Activated B cell treated with CpG ODN at 0.5 μM for 24 hours (primary cell): ENCODE data around the gene SS18L1. TPM values are rescaled to one million over a fixed set of nuclear protein-coding genes. Genes with fewer than 3 reads are reported as not detected.

Experiments
- ATAC-seq: fragments of 200-7000 bp; cut with Tn5 transposase; one replicate; pipeline ENCODE4 v1.10.0; 2021; ENCODE audit warnings: low read depth, mild to moderate bottlenecking, moderate library complexity
- CTCF ChIA-PET: fragments of 350-600 bp; sonication (Branson Sonifier 250); formaldehyde crosslinking; loops from one replicate; lab custom pipeline; 2021; ENCODE audit warnings: antibody characterized with exemption; lab: Charles Lee
- POLR2A ChIA-PET: fragments of 350-600 bp; sonication (Branson Sonifier 250); formaldehyde crosslinking; loops from one replicate; lab custom pipeline; 2021; ENCODE audit warnings: antibody characterized with exemption; lab: Charles Lee
- DNase-seq: peaks from one replicate; pipeline ENCODE4 v3.0.0; 2022
- H3K27ac Mint-ChIP-seq: one replicate; pipeline ENCODE4 v1.8.0; 2020; ENCODE audit warnings: mixed read lengths
- H3K27me3 Mint-ChIP-seq: one replicate; pipeline ENCODE4 v1.8.0; 2021; ENCODE audit warnings: mixed read lengths
- H3K36me3 Mint-ChIP-seq: one replicate; pipeline ENCODE4 v1.8.0; 2021; ENCODE audit warnings: low read depth, mixed read lengths
- H3K4me1 Mint-ChIP-seq: one replicate; pipeline ENCODE4 v1.8.0; 2021; ENCODE audit warnings: mixed read lengths
- H3K4me3 Mint-ChIP-seq: one replicate; pipeline ENCODE4 v1.8.0; 2020; ENCODE audit warnings: mild to moderate bottlenecking, mixed read lengths
- H3K9me3 Mint-ChIP-seq: one replicate; pipeline ENCODE4 v1.8.0; 2020; ENCODE audit warnings: mixed read lengths
- CTCF ChIP-seq: fragments of 200-600 bp; IDR thresholded peaks from one replicate; pipeline ENCODE4 v1.8.0; 2022; ENCODE audit warnings: antibody characterized with exemption, mild to moderate bottlenecking
- intact Hi-C: fragments of 100-400 bp; cut with micrococcal nuclease; formaldehyde crosslinking; loops from one replicate; pipeline ENCODE4 v1.15.1; 2024
- total RNA-seq: library from RNA; stranded (reverse); gene quantifications from 2 replicates; pipeline ENCODE4 v1.2.3, GENCODE V29; 2022

Gene SS18L1
- total RNA-seq, 1 donor from 2014 or later, result 9.0 TPM

GRCh38 chr20:62170536-62170935 is 27.0 kb downstream of the SS18L1 start:
- Mint-ChIP-seq H3K27ac (no peak overlapping the region), H3K4me1 (no peaks in the 10 kb centered on the region), H3K36me3 (peaks cover 32% of the 10 kb centered on the region), H3K9me3 (no peaks in the 10 kb centered on the region), H3K27me3 (no peaks in the 10 kb centered on the region), H3K4me3 (no peak overlapping the region)
- no peak for DNase-seq
- intact Hi-C loops, result no loop called here
- POLR2A ChIA-PET, result no interaction called here
- no peak for ATAC-seq
- no peak for TF ChIP-seq CTCF
- CTCF ChIA-PET, result no interaction called here

GRCh38 chr20:62171245-62171644 is 27.7 kb downstream of the SS18L1 start:
- H3K27ac Mint-ChIP-seq, result no peak overlapping the region
- CTCF ChIA-PET, result no interaction called here
- POLR2A ChIA-PET, result no interaction called here

GRCh38 chr20:62172666-62173065 is 29.1 kb downstream of the SS18L1 start:
- Mint-ChIP-seq H3K36me3 (peaks cover 25% of the 10 kb centered on the region), H3K27ac (no peak overlapping the region), H3K4me3 (no peak overlapping the region), H3K9me3 (no peaks in the 10 kb centered on the region), H3K27me3 (no peaks in the 10 kb centered on the region), H3K4me1 (no peaks in the 10 kb centered on the region)
- no peak for TF ChIP-seq CTCF
- CTCF ChIA-PET, result no interaction called here
- intact Hi-C loops, result no loop called here
- ATAC-seq (no peak), DNase-seq (no peak)
- POLR2A ChIA-PET, result interaction anchor here (0.7 kb wide), 1 partner anchor 131 kb away, joined by 4 read pairs; no protein-coding TSS in a partner anchor

More at GRCh38 chr20:62171245-62171644, 27.7 kb downstream of the SS18L1 start:
- no peak overlapping the region for H3K4me3 Mint-ChIP-seq
- intact Hi-C loops, result no loop called here
- H3K9me3 Mint-ChIP-seq, result no peaks in the 10 kb centered on the region
- H3K4me1 Mint-ChIP-seq, result no peaks in the 10 kb centered on the region
- no peaks in the 10 kb centered on the region for H3K27me3 Mint-ChIP-seq
- TF ChIP-seq CTCF, result no peak
- DNase-seq, result no peak
- no peak for ATAC-seq
- peaks cover 27% of the 10 kb centered on the region for H3K36me3 Mint-ChIP-seq

DNA sequence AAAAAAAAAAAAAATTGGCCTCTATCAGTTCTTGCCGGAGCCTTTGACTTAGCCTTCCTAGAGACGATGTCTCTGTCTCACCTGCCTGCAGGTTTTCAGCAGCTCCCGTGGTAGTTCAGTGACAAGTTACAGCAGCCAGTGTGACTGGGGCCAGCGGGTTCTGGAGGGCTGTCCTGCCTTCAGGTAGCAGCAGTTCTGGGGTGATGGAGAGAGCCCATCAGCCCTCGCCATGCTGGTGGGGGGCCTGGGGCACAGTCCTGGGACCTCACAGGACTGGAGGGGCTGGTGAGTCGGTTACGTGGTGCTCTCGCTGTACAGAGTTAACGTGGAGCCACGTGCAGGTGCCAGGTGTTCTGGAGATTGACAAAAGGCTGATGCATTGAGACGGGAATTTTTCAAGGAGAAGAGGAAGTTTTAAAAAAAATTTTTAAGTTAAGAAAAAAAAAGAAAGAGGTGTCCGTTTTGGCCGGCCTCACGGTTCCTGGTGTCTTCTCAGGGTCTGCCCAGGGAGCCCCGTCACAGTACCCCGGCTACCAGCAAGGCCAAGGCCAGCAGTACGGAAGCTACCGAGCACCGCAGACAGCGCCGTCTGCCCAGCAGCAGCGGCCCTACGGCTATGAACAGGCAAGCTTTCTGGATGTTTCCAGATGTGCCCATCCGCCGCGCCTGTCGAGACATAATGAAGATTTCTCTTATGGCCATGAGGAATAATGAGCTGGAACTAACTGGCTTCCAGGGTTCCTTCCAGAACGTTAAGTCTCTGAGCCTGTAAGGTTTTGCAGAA is 30.6 kb downstream of the SS18L1 start:
- POLR2A ChIA-PET, result no interaction called here
- Mint-ChIP-seq H3K9me3 (no peaks in the 10 kb centered on the region), H3K27me3 (no peaks in the 10 kb centered on the region), H3K36me3 (peaks cover 20% of the 10 kb centered on the region), H3K4me3 (no peak overlapping the region), H3K27ac (no peak overlapping the region), H3K4me1 (no peaks in the 10 kb centered on the region)
- no peak for TF ChIP-seq CTCF
- intact Hi-C loops, result no loop called here
- ATAC-seq, result no peak
- CTCF ChIA-PET, result no interaction called here
- no peak for DNase-seq

- no peak overlapping the region for H3K4me3 Mint-ChIP-seq
- POLR2A ChIA-PET, result no interaction called here
- H3K9me3 Mint-ChIP-seq, result no peaks in the 10 kb centered on the region
- DNase-seq, result no peak
- intact Hi-C loops, result no loop called here
- no peak for TF ChIP-seq CTCF
- no peak overlapping the region for H3K27ac Mint-ChIP-seq
- H3K4me1 Mint-ChIP-seq, result no peaks in the 10 kb centered on the region
- no peak for ATAC-seq
- CTCF ChIA-PET, result no interaction called here
- peaks cover 19% of the 10 kb centered on the region for H3K36me3 Mint-ChIP-seq
- H3K27me3 Mint-ChIP-seq, result no peaks in the 10 kb centered on the region
Observed at GRCh38 chr20:62174870-62175624, 31.5 kb downstream of the SS18L1 start.
